ENCODE data around the gene MIPOL1.

Gene MIPOL1

GRCh38 chr14:37253905-37254304 is 56.2 kb downstream of the MIPOL1 start:
- TF ChIP-seq GATA3 (IDR thresholded peaks at IDR 0.05; ENCODE audit: low read depth, low read length): no peak
- TF ChIP-seq GATA2 (IDR thresholded peaks at IDR 0.05; ENCODE audit: low read depth, low read length): no peak

DNA sequence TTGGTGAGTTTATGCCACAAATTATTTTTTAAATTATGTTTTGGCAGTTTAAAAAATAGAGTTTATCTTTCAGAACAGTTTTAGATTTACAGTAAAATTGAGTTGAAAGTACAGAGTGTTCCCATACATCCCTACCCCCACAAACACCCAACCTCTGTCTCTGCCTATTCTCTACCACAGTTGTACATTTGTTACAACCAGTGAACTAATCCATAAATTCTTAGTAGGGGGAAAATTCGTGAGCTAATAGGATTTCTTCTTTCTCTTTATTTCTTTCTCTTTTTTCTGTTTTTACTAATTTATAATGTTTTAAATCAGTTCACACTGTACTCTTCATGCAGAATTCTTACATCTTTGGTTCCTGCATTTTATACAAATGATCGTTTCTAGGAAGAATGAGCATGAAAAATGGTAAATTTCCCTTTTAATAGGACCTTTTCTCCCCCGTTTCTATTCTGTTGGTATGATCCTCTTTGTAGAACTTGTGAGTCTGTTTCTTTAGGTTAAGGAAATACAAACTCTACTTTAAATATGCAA is 56.7 kb downstream of the MIPOL1 start:
- TF ChIP-seq GATA2 (IDR thresholded peaks at IDR 0.05; ENCODE audit: low read depth, low read length) (no peak), GATA3 (IDR thresholded peaks at IDR 0.05; ENCODE audit: low read depth, low read length) (no peak)

- TF ChIP-seq GATA2 (IDR thresholded peaks at IDR 0.05; ENCODE audit: low read depth, low read length) (no peak), GATA3 (IDR thresholded peaks at IDR 0.05; ENCODE audit: low read depth, low read length) (no peak)
Measured at GRCh38 chr14:37257501-37258070, 59.8 kb downstream of the MIPOL1 start.

DNA sequence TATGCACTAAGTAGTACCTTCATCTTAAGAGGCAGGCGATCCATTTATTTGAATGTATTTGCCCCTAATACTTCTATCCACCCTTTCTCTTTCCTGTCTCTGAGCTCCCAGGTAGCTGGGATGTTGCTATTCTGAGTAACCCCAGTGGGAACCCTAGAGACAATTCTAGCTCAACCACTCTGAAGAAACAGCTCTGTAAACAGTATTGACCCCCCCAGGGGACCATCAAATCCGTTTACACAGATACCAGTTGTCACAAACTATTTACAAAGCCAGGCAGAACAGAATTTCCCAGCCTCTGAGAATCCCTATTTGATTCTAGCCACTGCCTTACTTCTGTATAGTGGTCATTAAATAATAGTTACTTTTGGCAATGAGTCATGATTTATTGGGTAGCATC is 64.9 kb downstream of the MIPOL1 start:
- TF ChIP-seq GATA2 (IDR thresholded peaks at IDR 0.05; ENCODE audit: low read depth, low read length) (no peak), GATA3 (IDR thresholded peaks at IDR 0.05; ENCODE audit: low read depth, low read length) (no peak)

- TF ChIP-seq GATA2 (IDR thresholded peaks at IDR 0.05; ENCODE audit: low read depth, low read length) (no peak), GATA3 (IDR thresholded peaks at IDR 0.05; ENCODE audit: low read depth, low read length) (no peak)
Measured at GRCh38 chr14:37263656-37264236, 66.0 kb downstream of the MIPOL1 start.

DNA sequence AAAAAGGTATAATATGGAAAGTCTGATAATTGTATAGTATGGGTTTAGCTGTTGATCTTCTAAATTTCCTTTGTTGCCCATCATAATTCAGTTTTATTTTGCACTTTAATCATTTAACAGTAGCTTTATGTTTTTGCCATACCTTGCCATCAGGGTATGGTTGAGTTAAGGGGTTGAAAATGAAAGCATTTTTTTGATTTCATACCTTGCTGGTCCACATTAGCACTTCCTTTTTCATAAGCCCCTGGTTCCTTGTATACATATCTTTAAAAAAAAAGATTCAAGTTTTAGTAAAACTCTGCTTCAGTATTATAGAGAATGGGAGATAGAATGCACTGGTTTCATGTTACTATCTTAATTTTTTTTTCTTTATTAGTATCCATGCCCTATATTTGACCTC is 71.1 kb downstream of the MIPOL1 start:
- no peak for TF ChIP-seq GATA2 (IDR thresholded peaks at IDR 0.05; ENCODE audit: low read depth, low read length)
- no peak for TF ChIP-seq GATA3 (IDR thresholded peaks at IDR 0.05; ENCODE audit: low read depth, low read length)

GRCh38 chr14:37270629-37271028 is 72.9 kb downstream of the MIPOL1 start:
- TF ChIP-seq GATA3 (IDR thresholded peaks at IDR 0.05; ENCODE audit: low read depth, low read length) (no peak), GATA2 (IDR thresholded peaks at IDR 0.05; ENCODE audit: low read depth, low read length) (no peak)

GRCh38 chr14:37272569-37272968 is 74.8 kb downstream of the MIPOL1 start:
- TF ChIP-seq GATA2 (IDR thresholded peaks at IDR 0.05; ENCODE audit: low read depth, low read length) (no peak), GATA3 (IDR thresholded peaks at IDR 0.05; ENCODE audit: low read depth, low read length) (no peak)

- TF ChIP-seq GATA3 (IDR thresholded peaks at IDR 0.05; ENCODE audit: low read depth, low read length) (no peak), GATA2 (IDR thresholded peaks at IDR 0.05; ENCODE audit: low read depth, low read length) (no peak)
Measured at GRCh38 chr14:37274652-37275051, 76.9 kb downstream of the MIPOL1 start.

- TF ChIP-seq GATA3 (IDR thresholded peaks at IDR 0.05; ENCODE audit: low read depth, low read length) (no peak), GATA2 (IDR thresholded peaks at IDR 0.05; ENCODE audit: low read depth, low read length) (no peak)
Measured at GRCh38 chr14:37275963-37276362, 78.2 kb downstream of the MIPOL1 start.

DNA sequence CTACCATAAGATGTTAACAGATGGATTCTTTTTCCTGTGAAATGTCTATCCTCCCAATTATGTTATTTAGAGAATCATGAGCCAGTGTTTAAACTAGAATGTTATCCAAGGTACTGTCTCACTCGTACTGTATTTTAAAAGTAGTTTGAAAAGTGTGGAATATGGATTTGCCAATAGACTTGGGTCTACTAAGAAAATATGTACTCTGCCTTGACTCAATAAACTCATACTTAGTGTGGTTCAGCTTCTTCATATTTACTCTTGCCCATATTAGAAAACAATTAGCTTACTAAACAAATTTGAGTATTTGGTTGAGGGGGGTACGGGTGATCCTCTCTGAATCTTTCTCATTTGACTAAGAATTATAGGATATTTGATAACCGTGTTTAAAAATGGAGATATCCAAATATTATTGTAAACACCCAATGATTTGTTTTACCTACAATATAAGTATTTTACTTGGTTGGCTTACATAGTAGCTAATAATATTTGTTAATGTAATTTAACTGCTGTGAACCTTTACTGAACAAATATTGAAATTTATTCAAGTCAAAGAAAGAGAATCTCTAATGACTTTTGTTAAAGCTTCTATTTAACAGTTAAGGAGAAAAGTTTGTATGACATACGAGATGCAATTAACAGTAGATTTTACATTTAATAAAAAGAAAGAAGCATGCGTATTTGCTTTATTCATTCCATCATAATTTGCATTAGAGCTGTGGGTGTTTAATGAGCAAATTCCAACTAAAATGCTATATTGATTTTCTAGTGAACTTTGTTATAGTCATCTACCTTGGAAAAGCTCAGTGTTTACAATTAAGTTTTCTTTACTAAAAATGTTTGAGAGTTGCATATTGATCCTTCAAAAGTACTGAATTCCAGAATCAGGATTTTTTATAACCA is 81.2 kb downstream of the MIPOL1 start:
- no peak for TF ChIP-seq GATA2 (IDR thresholded peaks at IDR 0.05; ENCODE audit: low read depth, low read length)
- TF ChIP-seq GATA3 (IDR thresholded peaks at IDR 0.05; ENCODE audit: low read depth, low read length): no peak

GRCh38 chr14:37279818-37280217 is 82.1 kb downstream of the MIPOL1 start:
- no peak for TF ChIP-seq GATA2 (IDR thresholded peaks at IDR 0.05; ENCODE audit: low read depth, low read length)
- TF ChIP-seq GATA3 (IDR thresholded peaks at IDR 0.05; ENCODE audit: low read depth, low read length): no peak

- no peak for TF ChIP-seq GATA3 (IDR thresholded peaks at IDR 0.05; ENCODE audit: low read depth, low read length)
- TF ChIP-seq GATA2 (IDR thresholded peaks at IDR 0.05; ENCODE audit: low read depth, low read length): no peak
Measured at GRCh38 chr14:37284760-37285159, 87.0 kb downstream of the MIPOL1 start.

DNA sequence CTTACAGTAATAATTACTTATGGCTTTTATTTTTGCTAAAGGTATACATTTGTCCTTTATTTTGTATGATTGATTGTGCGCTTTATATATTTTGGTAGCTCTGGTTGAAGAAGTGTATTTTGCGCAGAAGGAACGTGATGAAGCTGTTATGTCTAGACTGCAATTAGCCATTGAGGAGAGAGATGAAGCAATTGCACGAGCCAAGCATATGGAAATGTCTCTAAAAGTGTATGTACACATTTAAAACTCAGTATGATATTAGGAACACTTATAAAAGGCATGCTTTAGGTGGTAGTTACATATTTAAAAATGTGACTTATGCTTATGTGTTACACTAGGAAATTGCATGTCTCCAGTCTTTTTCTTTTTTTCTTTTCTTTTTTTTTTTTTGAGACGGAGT is 87.5 kb downstream of the MIPOL1 start:
- TF ChIP-seq GATA2 (IDR thresholded peaks at IDR 0.05; ENCODE audit: low read depth, low read length) (no peak), GATA3 (IDR thresholded peaks at IDR 0.05; ENCODE audit: low read depth, low read length) (no peak)
